ENCODE measurements around the gene FOXD1. TPM values are rescaled to one million over a fixed set of nuclear protein-coding genes. Genes with fewer than 3 reads are reported as not detected.
"Not testable (repeated sequence)": the region's sequence is repeated elsewhere in the genome, so short reads cannot be mapped to it uniquely, and the experiment has no call there.

FOXD1 gene
- total RNA-seq, 2 experiments from 2014 or later: 0.23 to 0.48 TPM

DNA sequence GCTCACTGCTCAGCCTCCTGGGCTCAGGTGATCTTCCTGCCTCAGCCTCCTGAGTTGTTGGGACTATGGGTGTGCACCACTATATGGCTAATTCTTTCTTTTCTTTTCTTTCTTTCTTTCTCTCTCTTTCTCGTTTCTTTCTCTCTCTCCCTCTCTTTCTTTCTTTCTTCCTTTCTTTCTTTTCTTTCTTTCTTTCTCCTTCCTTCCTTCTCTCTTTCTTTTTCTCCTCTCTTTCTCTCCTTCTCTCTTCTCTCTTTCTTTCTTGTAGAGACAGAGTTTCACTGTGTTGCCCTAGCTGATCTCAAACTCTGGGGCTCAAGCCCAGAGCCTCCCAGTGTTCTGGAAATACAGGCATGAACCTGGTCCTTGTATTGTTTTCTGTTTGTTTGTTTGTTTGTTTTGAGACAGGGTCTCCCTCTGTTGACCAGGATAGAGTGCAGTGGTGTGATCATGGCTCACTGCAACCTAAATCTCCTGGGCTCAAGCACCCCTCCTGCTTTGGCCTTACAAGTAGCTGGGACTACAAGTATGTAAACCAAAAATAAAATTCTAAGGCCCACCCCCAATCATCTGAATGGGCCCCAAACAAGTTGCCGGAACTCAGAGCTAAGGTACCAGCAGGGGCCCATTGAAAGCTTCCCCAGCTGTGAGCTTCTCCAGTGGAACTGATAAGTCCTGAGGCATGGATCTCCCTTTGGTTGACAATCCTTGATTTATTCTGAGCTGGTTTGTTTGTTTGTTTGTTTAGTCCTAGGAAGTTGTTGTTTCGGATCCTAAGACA, 37.7 kb upstream of the FOXD1 start:
- H3K4me1 Mint-ChIP-seq: no peaks in the 10 kb centered on the region
- ChIA-PET CTCF (interaction anchor here (1.7 kb wide), 1 partner anchor 51 kb away, joined by 4 read pairs; no protein-coding TSS in a partner anchor), POLR2A (no interaction called here)
- H3K27ac Mint-ChIP-seq: no peak overlapping the region
- ATAC-seq (no peak), DNase-seq (no peak)
- H3K36me3 Mint-ChIP-seq (ENCODE audit: low read depth): no peaks in the 10 kb centered on the region
- no peak overlapping the region for H3K4me3 Mint-ChIP-seq
- H3K9me3 Mint-ChIP-seq (ENCODE audit: low read depth): no peaks in the 10 kb centered on the region
- intact Hi-C loops (cut with DNase I, micrococcal nuclease): no loop called here
- H3K27me3 Mint-ChIP-seq: peaks cover 20% of the 10 kb centered on the region

DNA sequence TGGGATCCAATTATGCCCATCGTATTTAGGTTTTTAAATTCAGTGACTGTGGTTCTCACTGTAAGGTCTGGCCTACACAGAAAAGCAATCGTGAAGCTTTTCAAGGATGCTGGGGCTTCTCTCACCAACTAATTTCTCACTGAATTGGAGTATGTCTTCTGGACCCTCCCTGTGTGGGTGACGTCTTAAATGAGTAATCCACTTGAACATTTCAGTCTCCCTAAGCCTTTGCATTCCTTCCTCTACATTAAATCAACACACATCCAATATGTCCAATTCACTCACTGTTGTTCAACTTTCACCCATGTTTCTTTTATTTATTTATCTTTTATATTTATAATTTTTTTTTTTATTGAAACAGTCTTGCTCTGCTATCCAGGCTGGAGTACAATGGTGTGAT, 37.1 kb upstream of the FOXD1 start:
- no peak overlapping the region for H3K4me3 Mint-ChIP-seq
- H3K36me3 Mint-ChIP-seq (ENCODE audit: low read depth): no peaks in the 10 kb centered on the region
- intact Hi-C loops (cut with DNase I, micrococcal nuclease): no loop called here
- DNase-seq: no peak
- H3K27me3 Mint-ChIP-seq: peaks cover 20% of the 10 kb centered on the region
- ATAC-seq: no peak
- H3K9me3 Mint-ChIP-seq (ENCODE audit: low read depth): no peaks in the 10 kb centered on the region
- no peak overlapping the region for H3K27ac Mint-ChIP-seq
- POLR2A ChIA-PET: no interaction called here
- CTCF ChIA-PET: no interaction called here
- no peaks in the 10 kb centered on the region for H3K4me1 Mint-ChIP-seq

DNA sequence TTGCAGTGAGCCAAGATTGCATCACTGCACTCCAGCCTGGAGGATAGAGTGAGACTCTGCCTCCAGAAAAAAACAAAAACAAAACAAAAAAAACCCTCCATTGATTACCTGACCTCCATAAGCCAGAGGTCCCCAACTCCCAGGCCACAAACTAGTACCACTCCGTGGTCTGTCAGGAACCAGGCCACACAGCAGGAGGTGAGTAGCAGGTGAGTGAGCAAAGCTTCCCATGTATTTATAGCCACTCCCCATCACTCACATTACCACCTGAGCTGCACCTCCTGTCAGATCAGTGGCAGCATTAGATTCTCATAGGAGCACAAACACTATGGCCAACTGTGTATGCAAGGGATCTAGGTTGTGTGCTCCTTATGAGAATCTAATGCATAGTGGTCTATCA, 35.9 kb upstream of the FOXD1 start:
- Mint-ChIP-seq H3K4me1 (no peaks in the 10 kb centered on the region), H3K9me3 (ENCODE audit: low read depth) (no peaks in the 10 kb centered on the region), H3K27me3 (peaks cover 26% of the 10 kb centered on the region), H3K4me3 (no peak overlapping the region), H3K27ac (no peak overlapping the region), H3K36me3 (ENCODE audit: low read depth) (no peaks in the 10 kb centered on the region)
- POLR2A ChIA-PET: no interaction called here
- no peak for ATAC-seq
- no peak for DNase-seq
- intact Hi-C loops (cut with DNase I, micrococcal nuclease): no loop called here
- CTCF ChIA-PET: no interaction called here

DNA sequence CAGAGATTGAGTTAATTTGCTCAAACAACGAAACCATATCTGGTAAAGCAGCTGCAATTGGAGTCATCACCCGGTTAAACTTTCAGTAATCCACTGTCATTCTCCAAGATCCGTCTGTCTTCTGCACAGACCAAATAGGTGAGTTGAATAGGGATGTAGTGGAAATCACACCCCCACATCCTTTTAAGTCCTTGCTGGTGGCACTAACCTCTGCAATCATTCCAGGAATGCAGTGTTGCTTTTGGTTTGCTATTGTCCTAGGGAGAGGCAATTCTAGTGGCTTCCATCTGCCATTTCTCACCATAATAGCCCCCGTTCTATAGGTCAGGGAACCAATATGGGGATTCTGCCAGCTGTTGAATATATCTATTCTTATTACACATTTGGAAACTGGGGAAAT, 35.1 kb upstream of the FOXD1 start:
- peaks cover 24% of the 10 kb centered on the region for H3K27me3 Mint-ChIP-seq
- intact Hi-C loops (cut with DNase I, micrococcal nuclease): no loop called here
- no peak for DNase-seq
- no peaks in the 10 kb centered on the region for H3K36me3 Mint-ChIP-seq (ENCODE audit: low read depth)
- ChIA-PET CTCF (no interaction called here), POLR2A (no interaction called here)
- no peaks in the 10 kb centered on the region for H3K4me1 Mint-ChIP-seq
- no peak overlapping the region for H3K27ac Mint-ChIP-seq
- H3K9me3 Mint-ChIP-seq (ENCODE audit: low read depth): no peaks in the 10 kb centered on the region
- ATAC-seq: no peak
- H3K4me3 Mint-ChIP-seq: no peak overlapping the region

DNA sequence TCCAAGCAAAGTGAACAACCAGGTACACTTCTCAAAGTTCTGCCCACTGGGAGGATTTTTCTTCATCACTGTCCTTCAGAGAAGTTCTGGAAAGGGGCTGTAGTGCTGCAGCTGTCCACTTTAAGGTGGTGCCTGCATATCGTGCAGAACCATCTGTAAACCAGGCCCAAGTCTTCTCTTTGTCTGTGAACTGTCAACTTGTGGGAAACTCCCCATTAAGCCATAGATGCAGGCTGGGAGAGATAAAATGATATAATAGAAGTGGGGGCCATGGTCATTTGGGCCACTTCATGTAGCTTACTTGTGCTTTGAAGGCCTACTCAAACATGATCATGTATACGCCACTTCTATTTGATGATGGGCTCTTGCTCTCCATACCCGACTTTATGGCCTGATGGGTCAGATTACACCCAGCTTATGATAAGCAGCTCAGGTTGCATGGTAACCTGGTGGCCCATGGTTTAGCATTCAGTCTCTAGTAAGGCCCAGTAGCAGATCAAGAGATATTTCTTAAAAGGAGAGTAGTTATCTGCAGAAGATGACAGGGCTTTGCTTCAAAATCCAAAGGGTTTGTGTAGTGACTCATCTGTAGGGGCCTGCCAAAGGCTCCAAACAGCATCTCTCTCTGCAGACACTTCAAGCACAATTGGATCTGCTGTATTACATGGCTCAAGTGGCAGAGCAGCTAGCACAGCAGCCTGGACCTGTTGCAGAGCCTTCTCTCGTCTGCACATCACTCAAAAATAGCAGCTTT, 34.0 kb upstream of the FOXD1 start:
- no peak for ATAC-seq
- POLR2A ChIA-PET: no interaction called here

DNA sequence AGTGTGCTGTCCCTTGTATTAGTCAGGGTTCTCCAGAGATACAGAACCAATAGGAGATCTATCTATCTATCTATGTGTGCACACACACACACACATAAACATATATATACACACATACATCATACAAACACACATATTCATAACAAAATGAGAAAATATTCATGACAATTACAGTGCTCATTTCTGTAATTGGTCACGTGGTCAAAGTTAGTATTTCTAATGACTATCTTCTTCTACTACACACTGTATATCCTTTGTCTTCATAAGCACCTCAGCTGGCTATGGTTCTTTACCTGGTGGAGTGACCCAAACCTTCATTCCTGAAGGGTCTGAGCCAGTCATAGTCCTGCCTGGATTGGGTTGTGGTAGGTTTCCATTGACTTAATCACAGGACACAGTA, 31.9 kb upstream of the FOXD1 start:
- ChIA-PET POLR2A (no interaction called here), CTCF (interaction anchor here (0.6 kb wide), 1 partner anchor 10 kb away, joined by 6 read pairs; no protein-coding TSS in a partner anchor)
- no peak for DNase-seq
- no peaks in the 10 kb centered on the region for H3K36me3 Mint-ChIP-seq (ENCODE audit: low read depth)
- no peaks in the 10 kb centered on the region for H3K9me3 Mint-ChIP-seq (ENCODE audit: low read depth)
- no peak for ATAC-seq
- intact Hi-C loops (cut with DNase I, micrococcal nuclease): no loop called here
- no peaks in the 10 kb centered on the region for H3K4me1 Mint-ChIP-seq
- no peak overlapping the region for H3K27ac Mint-ChIP-seq
- no peak overlapping the region for H3K4me3 Mint-ChIP-seq
- H3K27me3 Mint-ChIP-seq: peaks cover 25% of the 10 kb centered on the region

More for the DNA sequence above, 34.0 kb upstream of the FOXD1 start:
- intact Hi-C loops (cut with DNase I, micrococcal nuclease): no loop called here
- CTCF ChIA-PET: no interaction called here
- no peak for DNase-seq
- Mint-ChIP-seq H3K36me3 (ENCODE audit: low read depth) (no peaks in the 10 kb centered on the region), H3K27ac (no peak overlapping the region), H3K9me3 (ENCODE audit: low read depth) (no peaks in the 10 kb centered on the region), H3K4me1 (no peaks in the 10 kb centered on the region), H3K4me3 (no peak overlapping the region), H3K27me3 (peaks cover 27% of the 10 kb centered on the region)

DNA sequence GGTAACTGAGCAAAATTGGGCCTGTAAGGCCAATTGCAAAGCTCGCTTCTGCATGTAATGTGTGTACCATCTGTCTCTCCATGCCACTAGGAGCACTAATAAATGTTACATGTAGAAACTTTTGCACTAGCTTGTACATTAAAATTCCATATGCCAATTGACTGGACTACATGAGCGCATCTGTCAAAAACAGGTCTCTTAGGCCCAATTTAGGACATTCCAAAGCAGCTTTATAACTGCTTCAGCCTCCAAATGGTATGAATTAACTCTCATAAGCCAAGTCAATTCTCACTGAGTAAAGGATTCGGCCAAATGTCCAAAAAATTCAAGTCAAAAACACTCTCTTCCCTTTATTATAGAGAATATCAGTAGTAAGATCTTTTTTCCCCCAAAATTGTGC, 23.5 kb upstream of the FOXD1 start:
- DNase-seq (no peak), ATAC-seq (no peak)
- intact Hi-C loops (cut with DNase I, micrococcal nuclease): no loop called here
- Mint-ChIP-seq H3K36me3 (ENCODE audit: low read depth) (no peaks in the 10 kb centered on the region), H3K27ac (no peak overlapping the region), H3K4me3 (no peak overlapping the region), H3K27me3 (peaks cover 13% of the 10 kb centered on the region), H3K9me3 (ENCODE audit: low read depth) (no peaks in the 10 kb centered on the region), H3K4me1 (no peaks in the 10 kb centered on the region)
- ChIA-PET CTCF (interaction anchor here (1.3 kb wide), 1 partner anchor 21 kb away, joined by 5 read pairs; no protein-coding TSS in a partner anchor), POLR2A (no interaction called here)

DNA sequence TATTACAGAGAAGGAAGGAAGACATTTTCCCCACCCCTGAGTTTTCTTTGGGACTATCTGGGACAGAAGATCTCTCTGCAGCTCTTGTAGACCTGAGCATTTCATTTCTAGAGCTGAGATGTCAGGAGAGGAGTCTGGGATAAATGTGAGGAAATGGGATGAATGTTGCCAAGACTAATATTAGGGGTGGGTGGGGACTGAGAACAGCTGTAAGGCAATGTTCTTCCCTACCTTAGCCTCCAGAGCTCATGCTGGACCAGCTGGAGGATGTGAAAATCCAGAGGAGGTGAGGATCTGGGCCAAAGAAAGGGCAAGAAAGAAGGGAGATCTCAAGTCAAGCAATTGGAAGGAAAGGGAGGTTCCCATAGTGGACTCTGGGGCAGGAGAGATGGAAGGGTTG, 23.1 kb upstream of the FOXD1 start:
- H3K4me1 Mint-ChIP-seq: no peaks in the 10 kb centered on the region
- ChIA-PET POLR2A (no interaction called here), CTCF (interaction anchor here (1.3 kb wide), 1 partner anchor 20 kb away, joined by 5 read pairs; no protein-coding TSS in a partner anchor)
- H3K36me3 Mint-ChIP-seq (ENCODE audit: low read depth): no peaks in the 10 kb centered on the region
- no peak overlapping the region for H3K4me3 Mint-ChIP-seq
- H3K9me3 Mint-ChIP-seq (ENCODE audit: low read depth): no peaks in the 10 kb centered on the region
- ATAC-seq (no peak), DNase-seq (no peak)
- peaks cover 12% of the 10 kb centered on the region for H3K27me3 Mint-ChIP-seq
- no peak overlapping the region for H3K27ac Mint-ChIP-seq
- intact Hi-C loops (cut with DNase I, micrococcal nuclease): no loop called here

DNA sequence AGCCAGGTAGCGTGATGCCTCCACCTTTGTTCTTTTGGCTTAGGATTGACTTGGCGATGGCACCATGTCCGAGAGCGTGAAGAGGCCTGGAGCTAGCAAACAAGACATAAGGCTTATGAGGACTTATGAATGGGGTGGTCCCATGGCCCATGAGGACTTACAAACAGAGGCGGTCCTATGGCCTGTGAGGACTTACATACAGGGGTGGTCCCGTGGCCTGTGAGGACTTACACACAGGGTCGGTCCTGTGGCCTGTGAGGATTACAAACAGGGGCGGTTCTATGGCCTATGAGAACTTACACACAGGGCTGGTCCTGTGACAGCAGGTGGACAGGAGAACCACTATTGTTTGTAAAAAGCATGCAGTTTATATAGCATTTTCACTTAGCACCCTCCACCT, 21.3 kb upstream of the FOXD1 start:
- ATAC-seq (no peak), DNase-seq (no peak)
- H3K36me3 Mint-ChIP-seq (ENCODE audit: low read depth): no peaks in the 10 kb centered on the region
- H3K4me3 Mint-ChIP-seq: no peak overlapping the region
- intact Hi-C loops (cut with DNase I, micrococcal nuclease): no loop called here
- no peak overlapping the region for H3K27ac Mint-ChIP-seq
- POLR2A ChIA-PET: no interaction called here
- CTCF ChIA-PET: no interaction called here
- peaks cover 12% of the 10 kb centered on the region for H3K27me3 Mint-ChIP-seq
- H3K4me1 Mint-ChIP-seq: no peaks in the 10 kb centered on the region
- H3K9me3 Mint-ChIP-seq (ENCODE audit: low read depth): no peaks in the 10 kb centered on the region

DNA sequence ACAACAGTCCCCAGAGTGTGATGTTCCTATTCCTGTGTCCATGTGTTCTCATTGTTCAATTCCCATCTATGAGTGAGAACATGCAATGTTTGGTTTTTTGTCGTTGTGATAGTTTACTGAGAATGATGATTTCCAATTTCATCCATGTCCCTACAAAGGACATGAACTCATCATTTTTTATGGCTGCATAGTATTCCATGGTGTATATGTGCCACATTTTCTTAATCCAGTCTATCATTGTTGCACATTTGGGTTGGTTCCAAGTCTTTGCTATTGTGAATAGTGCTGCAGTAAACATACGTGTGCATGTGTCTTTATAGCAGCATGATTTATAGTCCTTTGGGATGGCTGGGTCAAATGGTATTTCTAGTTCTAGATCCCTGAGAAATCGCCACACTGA, 20.1 kb upstream of the FOXD1 start:
- H3K27ac Mint-ChIP-seq; ATAC-seq; intact Hi-C loops (cut with DNase I, micrococcal nuclease); H3K9me3 Mint-ChIP-seq (ENCODE audit: low read depth); POLR2A ChIA-PET; H3K4me1 Mint-ChIP-seq; H3K4me3 Mint-ChIP-seq; DNase-seq; H3K36me3 Mint-ChIP-seq (ENCODE audit: low read depth); CTCF ChIA-PET: not testable (repeated sequence)
- H3K27me3 Mint-ChIP-seq: peaks cover 12% of the 10 kb centered on the region

DNA sequence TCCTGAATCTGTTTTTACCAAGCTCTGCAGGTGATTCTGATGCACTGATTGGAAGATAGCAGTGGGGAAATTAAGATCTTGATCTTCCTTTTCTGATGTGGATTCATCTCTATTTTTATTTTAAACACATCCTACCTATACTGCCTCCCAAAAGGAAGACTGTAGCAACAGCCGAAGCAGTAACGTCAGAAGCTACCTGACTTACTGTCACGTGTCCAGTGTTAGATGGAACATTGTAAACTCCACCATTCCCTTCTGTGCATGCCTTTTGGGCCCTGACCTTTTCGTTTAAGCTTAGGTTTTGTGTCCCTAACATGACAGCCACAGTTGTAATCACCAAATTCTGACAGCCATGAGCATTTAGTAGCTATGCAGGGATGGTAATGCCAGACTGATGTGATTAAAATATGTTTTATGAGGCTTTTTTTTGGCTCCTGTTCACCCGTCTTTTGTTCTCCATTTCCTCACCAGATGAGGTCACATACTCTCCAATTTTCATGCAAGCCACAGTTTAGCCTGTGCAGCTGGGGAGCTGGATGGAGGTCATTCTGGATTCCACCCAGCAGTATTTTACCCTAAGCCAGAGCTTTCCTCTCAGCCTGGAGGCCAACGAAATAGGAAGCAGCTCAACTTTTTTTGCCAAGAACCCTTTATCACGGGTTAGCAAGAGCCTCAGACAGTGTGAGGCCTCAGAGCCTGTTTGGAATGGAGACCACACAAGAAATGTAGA, 15.6 kb upstream of the FOXD1 start:
- Mint-ChIP-seq H3K4me3 (no peak overlapping the region), H3K27me3 (peaks cover 23% of the 10 kb centered on the region), H3K27ac (no peak overlapping the region), H3K36me3 (ENCODE audit: low read depth) (no peaks in the 10 kb centered on the region), H3K9me3 (ENCODE audit: low read depth) (no peaks in the 10 kb centered on the region), H3K4me1 (no peaks in the 10 kb centered on the region)
- intact Hi-C loops (cut with DNase I, micrococcal nuclease): no loop called here
- ATAC-seq: no peak
- DNase-seq: no peak
- POLR2A ChIA-PET: no interaction called here
- CTCF ChIA-PET: interaction anchor here (1.7 to 2.5 kb wide), 2 partner anchors 10 to 14 kb away, joined by 3 to 11 read pairs; no protein-coding TSS in a partner anchor

Measured in activated CD4-positive, alpha-beta T cell treated with anti-CD3 and anti-CD28 coated beads for 36 hours (primary cell).